ENCODE data around the gene FAM89B. TPM values are rescaled to one million over a fixed set of nuclear protein-coding genes. Genes with fewer than 3 reads are reported as not detected.
A peak's percentile ranks its signal among the peaks of the same experiment; 100 is the strongest.

Gene FAM89B
- total RNA-seq, 4 donors from 2014 or later: 30.8 to 44.6 (median 32.4) TPM

- peak overlapping the region; percentile 87 to 90 (median 88) for H3K27ac ChIP-seq
- no peaks in the 10 kb centered on the region for H3K9me3 ChIP-seq
- no peaks in the 10 kb centered on the region for H3K36me3 ChIP-seq
- H3K27me3 ChIP-seq: no peaks in the 10 kb centered on the region
- peak overlapping the region; percentile 48 to 74 (median 62) for H3K4me3 ChIP-seq
- no peak for DNase-seq
- H3K4me1 ChIP-seq: peaks cover 5 to 73% (median 15%) of the 10 kb centered on the region in 4 donors
- no peak for TF ChIP-seq POLR2A (IDR thresholded peaks at IDR 0.05)
- TF ChIP-seq, protein P1, sequence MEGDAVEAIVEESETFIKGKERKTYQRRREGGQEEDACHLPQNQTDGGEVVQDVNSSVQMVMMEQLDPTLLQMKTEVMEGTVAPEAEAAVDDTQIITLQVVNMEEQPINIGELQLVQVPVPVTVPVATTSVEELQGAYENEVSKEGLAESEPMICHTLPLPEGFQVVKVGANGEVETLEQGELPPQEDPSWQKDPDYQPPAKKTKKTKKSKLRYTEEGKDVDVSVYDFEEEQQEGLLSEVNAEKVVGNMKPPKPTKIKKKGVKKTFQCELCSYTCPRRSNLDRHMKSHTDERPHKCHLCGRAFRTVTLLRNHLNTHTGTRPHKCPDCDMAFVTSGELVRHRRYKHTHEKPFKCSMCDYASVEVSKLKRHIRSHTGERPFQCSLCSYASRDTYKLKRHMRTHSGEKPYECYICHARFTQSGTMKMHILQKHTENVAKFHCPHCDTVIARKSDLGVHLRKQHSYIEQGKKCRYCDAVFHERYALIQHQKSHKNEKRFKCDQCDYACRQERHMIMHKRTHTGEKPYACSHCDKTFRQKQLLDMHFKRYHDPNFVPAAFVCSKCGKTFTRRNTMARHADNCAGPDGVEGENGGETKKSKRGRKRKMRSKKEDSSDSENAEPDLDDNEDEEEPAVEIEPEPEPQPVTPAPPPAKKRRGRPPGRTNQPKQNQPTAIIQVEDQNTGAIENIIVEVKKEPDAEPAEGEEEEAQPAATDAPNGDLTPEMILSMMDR (IDR thresholded peaks at IDR 0.05): no peak
These were observed 14.9 kb upstream of the FAM89B start for GRCh38 chr11:65557280-65558001.

DNA sequence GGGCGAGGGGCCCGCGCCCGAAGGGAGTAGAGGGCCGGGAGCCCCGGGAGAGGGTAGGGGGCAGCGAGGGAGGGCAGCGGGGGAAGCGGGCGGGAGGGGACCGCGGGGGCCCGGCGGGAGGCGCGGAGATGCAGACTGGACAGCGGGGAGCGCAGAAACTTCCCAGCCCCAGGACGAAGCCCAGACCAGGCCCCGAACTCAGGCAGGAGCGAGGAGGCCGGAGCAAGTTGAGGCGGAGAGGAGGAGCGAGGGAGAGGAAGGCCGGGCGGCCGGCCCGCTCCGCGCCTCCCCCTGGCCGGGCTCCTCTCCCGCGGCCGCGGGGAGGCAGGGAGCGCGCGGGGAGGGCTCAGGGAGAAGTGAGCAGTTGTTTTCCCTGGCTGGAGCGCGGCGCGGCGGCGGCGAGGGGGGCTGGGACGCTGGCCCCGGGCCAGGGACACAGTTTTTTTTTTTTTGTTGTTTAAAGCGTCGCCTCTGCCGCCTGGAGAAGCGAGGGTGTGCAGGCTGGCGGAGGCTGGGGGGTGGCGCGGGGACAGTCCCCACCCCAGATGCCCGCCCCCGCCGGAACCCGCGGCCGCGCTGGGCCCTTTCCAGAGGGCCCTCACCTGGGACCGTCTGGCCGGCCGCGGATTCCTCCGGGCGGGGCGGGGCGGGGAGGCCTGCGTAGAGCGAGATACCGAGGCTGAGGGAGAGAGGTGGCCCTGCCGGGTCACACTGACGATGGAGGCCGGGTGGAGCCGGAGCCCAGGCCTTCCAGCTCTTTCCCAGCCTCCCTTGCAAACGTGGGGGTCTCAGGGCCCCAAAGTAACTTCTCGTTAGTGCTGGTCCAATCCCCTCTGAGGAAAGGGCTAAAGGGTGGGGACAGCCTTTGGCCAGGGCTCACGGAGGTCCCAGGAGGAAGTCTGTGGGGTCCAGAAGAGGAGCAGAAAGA is 14.1 kb upstream of the FAM89B start, which contains the start of gene LTBP3:
LTBP3 (minus strand) TSS at position 358 of the 928 bp plus-strand sequence. CDS start 400 bp downstream, outside the sequence.
- Histone ChIP-seq H3K4me3 (peak within 1 kb of the TSS; percentile 48 to 74 (median 62)), H3K27me3 (no peaks in the 10 kb centered on the region), H3K4me1 (peaks cover 5 to 66% (median 11%) of the 10 kb centered on the region in 4 donors), H3K36me3 (no peaks in the 10 kb centered on the region), H3K9me3 (no peaks in the 10 kb centered on the region), H3K27ac (peak within 1 kb of the TSS; percentile 87 to 90 (median 88))
- TF ChIP-seq, protein P1 (IDR thresholded peaks at IDR 0.05): peak in 1 of 6 experiments; percentile 15
- TF ChIP-seq POLR2A (IDR thresholded peaks at IDR 0.05): no peak
- peak; percentile 58 to 78 (median 75) for DNase-seq

DNA sequence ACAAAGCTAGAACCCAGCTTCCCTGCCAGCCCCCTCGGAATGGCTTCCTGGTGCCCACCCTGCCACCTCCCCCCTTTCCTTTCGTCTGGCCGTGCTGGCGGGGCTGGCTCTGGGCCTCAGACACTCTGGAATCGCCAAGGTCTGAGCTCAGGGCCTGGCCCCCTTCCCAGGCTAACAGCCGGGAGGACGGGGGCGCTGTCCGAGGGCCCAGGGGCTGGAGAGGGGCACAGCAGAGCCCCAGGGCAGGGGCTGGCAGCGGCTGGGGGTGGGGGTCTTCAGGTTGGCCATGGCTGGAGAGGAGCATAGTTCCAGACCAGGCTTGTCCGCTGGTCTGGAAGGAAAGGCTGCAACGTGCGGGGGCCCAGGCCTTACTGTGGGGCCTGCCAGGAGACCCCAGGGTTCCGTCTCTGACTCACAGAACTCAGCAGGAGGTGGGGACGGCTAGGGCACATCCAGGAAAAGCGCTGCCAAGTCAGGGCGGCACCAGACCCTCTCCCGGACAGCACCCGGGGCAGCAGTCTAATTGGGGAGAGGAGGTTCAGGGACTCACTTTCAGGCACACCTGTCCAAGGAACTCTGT is 13.3 kb upstream of the FAM89B start:
- TF ChIP-seq POLR2A (IDR thresholded peaks at IDR 0.05): no peak
- TF ChIP-seq, protein P1 (IDR thresholded peaks at IDR 0.05): no peak
- H3K27me3 ChIP-seq: no peaks in the 10 kb centered on the region
- no peak for DNase-seq
- no peaks in the 10 kb centered on the region for H3K9me3 ChIP-seq
- H3K4me1 ChIP-seq: peaks cover 5 to 64% (median 8%) of the 10 kb centered on the region in 4 donors
- H3K27ac ChIP-seq: peak overlapping the region; percentile 87 to 90 (median 88)
- H3K4me3 ChIP-seq: peak overlapping the region; percentile 48 to 74 (median 62)
- H3K36me3 ChIP-seq: no peaks in the 10 kb centered on the region

DNA sequence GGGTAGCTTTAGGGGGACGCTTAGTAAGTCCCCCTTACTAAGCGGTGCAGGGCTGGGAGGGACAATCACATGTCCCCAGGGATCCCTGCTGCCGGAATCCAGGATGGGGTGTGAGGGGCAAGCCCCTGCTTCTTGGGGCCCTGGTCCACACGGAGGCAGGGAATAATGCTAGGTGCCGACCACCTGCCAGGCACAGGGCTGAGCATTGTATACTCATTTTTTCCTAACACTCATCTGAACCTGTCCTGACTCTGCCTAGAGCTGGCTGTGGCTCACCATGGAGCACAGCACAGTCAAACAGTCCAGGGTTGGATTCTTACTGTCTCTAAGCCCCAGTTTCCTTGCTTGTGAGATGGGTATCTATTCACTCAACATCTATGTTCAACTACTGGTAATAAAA is 12.8 kb upstream of the FAM89B start:
- Histone ChIP-seq H3K36me3 (no peaks in the 10 kb centered on the region), H3K27me3 (no peaks in the 10 kb centered on the region), H3K4me1 (peaks cover 5 to 63% (median 8%) of the 10 kb centered on the region in 4 donors), H3K27ac (peak overlapping the region; percentile 87 to 90 (median 88)), H3K4me3 (no peak overlapping the region), H3K9me3 (no peaks in the 10 kb centered on the region)
- TF ChIP-seq, protein P1 (IDR thresholded peaks at IDR 0.05): no peak
- no peak for TF ChIP-seq POLR2A (IDR thresholded peaks at IDR 0.05)
- DNase-seq: no peak

DNA sequence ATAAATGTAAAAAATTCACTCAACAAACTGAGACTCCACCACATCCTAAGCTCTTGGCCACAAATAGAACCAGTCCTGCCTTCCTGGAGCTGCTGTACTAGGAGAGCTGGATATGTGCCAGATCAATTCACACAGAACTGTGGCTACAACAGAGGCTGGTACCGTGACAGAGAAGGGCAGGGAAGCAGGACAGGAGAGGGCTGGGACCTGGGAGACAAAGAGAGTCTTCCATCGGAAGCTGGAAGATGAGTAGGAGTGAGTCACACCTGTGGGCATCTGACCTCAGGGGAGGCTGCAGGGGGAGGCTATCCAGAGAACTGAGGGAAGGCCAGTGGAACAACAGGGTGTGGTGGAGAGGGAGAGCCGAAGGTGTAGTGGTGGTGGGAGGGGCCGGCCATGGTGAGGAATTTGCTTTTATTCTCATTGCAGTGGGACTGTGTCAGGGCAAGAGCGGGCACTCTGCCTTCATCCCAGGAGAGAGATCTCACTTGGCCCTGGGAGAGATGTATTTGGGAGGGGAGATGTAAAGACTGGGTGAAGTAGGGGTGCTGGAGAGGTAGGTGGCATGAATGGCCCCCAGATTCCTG is 12.3 kb upstream of the FAM89B start:
- H3K4me1 ChIP-seq: peaks cover 5 to 58% (median 8%) of the 10 kb centered on the region in 4 donors
- no peak overlapping the region for H3K4me3 ChIP-seq
- no peaks in the 10 kb centered on the region for H3K9me3 ChIP-seq
- no peaks in the 10 kb centered on the region for H3K27me3 ChIP-seq
- no peaks in the 10 kb centered on the region for H3K36me3 ChIP-seq
- peak in 1 of 3 donors; percentile 52 for DNase-seq
- TF ChIP-seq, protein P1 (IDR thresholded peaks at IDR 0.05): no peak
- no peak for TF ChIP-seq POLR2A (IDR thresholded peaks at IDR 0.05)
- H3K27ac ChIP-seq: peak overlapping the region; percentile 56 to 90 (median 88)
